SHP77 (cell line): ENCODE results near the gene RALGPS1.
A peak's percentile ranks its signal among the peaks of the same experiment; 100 is the strongest.

Source experiments
- DNase-seq, 2 experiments: peaks; one replicate each; lab custom pipeline; 2025; lab: John Stamatoyannopoulos, UW

Gene RALGPS1

DNA sequence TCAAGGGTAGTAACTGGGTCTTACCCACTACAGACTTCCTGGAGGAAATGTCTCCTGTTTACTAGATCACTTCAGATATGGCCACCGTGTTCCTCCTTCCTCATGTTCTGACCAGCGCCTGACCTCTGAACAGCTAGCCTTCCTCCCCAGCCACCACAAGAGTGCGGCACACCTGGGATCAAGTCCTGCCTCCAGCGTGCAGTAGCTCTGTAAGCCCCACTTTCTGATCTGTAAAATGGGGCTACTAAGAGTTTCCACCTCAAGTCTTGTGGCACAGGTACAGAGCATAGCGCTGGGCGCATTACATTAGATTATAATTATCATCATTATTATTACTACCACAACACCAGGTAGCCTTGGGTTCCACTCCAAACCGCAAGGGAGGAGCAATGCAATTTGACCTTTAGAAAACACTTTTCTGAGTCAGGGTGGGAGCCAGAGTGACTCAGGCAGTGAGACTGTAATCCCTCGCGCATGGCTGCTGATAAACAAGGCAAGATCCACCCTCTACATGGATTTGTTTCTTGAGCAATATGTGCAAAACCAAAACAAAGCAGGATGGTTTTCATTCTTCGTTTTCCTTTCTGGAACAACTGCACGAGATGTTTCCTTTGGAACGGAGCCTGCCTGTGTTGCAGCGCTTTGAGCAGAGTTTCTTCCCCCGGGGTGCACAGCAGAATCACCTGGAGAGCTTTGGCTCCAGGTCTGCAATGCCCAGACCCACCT is 272.8 kb downstream of the RALGPS1 start:
- no peak for DNase-seq

DNA sequence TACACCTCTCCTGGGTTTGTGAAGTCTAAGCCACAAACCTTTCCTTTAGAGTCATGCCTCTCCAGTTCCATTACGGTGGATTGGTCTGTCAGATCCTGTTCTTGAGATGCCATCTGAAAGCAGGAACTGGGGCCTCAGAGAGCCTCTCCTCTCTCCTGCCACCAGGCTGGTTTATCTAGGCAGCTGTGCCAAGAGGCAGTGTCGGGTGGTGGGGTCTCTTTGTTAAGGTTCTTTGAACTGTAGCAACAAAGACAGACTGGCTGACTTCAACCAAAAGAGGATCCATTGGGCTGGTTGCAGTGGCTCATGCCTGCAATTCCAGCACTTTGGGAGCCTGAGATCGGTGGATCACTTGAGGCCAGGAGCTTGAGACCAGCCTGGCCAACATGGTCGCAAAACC is 273.8 kb downstream of the RALGPS1 start:
- no peak for DNase-seq

DNA sequence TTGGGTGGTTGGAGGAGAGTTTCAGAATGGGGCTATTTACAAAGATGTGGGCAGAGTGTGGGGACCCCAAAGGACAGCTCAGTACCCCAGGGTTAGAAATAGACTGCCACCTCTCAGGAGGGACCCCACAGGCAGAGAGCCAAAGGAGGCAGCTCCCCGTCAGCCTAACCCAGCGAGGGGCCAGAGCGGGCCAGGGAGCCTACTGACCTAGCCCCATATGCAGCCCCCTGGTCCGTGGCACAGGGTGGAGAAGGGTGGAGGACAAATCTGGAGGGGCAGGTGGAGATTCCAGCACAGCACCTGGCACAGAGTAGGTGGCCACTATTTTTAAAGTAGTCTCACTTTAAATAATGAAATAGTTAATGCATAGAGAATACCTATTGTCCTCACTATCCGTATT is 275.0 kb downstream of the RALGPS1 start:
- DNase-seq = no peak

DNA sequence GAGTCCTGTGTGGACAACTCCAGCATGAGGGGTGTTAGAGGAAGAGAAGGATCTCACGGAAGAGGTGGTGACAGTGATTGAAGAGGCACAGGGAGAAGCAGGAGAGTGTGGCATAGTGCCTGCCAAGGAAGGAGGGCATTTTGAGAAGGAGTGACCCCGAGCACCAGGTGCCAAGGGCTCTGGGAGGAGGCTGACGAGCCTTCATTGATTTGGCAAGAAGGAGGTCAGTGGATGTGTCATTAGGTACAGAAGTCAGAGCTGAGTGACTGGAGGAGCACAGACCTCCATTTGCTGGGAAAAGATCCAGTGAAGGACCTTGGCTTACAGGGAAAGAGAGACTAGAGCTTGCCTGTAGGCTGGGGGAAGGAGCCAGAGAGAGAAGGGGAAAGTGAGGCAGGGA is 278.2 kb downstream of the RALGPS1 start:
- no peak for DNase-seq

DNA sequence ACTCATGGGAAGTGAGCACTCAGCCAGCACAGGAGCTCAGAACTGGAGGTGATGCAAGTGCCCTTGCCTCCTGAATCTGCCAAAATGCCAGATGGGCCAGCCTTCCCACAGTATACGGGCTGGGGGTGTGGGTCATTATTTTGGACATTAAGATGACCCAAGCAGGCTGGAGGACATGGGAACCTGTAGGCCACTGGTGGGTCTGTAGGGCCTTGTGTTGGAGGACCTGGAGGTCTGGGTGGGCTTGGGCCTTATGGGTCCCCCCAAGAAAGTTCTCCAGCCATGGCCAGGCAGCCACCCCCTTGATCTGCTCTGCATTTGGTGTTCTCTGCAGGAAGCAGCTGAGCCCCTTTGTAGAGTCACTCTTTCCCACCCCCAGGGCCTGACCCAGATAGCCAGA is 278.9 kb downstream of the RALGPS1 start:
- no peak for DNase-seq

DNA sequence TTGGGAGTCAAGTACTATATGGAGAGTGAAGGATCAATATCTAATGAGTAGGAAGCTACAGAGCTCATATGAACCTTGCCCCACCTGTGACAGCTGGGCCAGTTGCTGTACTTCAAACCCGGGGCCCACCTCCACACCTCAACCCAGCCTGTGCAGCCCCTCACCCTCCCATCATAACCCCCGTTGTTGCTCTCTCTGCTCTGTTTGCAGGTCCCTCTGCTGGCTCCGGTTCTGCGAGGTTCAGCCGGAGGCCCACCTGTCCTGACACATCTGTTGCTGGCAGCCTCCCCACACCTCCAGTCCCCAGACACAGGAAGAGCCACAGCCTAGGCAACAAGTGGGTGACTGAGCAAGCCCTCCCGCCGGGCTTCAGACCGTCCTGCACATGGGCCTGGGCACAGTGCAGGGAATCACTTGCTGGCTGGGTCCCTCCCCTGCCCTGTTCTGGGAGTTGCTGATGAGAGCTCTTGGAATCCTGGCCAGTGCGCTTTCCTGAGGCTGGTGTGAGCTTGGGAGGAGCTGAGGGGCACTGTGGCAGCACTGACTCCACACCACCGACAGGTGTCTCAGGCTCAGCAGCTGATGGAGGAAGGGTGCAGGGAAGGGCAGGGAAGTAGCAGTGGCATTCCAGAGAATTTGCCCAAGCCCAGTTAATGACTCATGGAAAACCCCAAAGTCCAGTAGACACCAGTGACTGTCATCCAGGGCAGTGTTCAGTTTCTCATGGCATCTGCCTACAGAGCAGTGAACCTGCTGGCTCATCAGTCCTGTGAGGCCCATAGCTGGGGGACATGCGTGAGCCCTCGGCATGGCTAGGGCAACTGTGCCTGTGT is 280.5 kb downstream of the RALGPS1 start:
- DNase-seq = no peak

DNA sequence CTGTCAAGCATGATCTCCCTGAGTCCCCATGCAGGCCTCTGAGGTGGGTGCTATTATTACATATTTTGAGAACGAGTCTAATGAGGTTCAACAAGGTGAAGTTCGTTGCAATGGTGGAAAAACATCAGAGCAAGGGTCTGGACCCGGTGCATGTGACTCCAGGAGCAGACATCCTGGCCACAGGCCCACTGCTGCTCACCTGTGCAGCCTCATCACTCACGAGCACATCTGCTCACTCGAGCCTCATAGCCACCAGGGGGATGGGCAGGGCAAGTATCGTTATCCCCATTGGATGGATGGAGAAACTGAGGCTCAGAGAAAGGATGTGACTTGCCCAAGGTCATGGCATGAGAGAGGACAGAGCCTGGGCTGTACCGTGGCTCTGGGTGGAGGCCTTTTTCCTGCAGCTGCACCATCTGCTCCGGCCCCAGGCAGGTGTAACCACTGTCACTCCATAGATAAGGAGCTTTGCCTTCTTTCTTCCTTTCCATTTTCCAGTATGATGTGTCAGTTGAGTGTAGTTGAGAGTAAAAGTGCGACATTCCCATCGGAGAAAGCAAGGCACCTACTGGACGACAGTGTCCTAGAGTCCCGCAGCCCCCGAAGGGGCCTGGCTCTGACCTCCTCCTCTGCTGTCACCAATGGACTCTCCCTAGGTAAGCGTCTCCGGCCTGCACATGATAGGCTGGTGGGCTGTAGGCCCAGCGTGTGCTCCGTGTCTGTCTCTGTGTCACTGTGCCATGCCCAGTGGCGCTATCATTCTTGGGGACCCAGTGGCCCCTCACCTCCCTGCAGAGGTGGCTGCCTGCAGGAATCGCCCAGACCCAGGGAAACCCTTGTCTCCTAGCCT is 281.6 kb downstream of the RALGPS1 start:
- no peak for DNase-seq

DNA sequence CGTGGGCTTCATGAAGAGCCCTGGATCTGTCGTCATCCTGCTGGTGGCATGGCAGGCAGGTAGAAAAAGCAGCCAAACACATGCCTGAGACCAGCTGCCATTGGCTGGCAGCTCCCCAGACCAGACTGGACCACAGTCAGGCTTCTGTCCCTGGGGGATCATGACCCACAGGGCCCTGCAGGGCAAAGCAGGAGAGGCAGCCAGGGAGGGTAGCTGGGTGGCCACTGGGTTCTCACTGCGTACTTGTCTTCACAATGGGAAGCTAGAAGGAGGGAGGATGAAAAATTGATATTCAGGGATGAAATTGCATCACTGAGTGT is 282.2 kb downstream of the RALGPS1 start:
- no peak for DNase-seq

DNA sequence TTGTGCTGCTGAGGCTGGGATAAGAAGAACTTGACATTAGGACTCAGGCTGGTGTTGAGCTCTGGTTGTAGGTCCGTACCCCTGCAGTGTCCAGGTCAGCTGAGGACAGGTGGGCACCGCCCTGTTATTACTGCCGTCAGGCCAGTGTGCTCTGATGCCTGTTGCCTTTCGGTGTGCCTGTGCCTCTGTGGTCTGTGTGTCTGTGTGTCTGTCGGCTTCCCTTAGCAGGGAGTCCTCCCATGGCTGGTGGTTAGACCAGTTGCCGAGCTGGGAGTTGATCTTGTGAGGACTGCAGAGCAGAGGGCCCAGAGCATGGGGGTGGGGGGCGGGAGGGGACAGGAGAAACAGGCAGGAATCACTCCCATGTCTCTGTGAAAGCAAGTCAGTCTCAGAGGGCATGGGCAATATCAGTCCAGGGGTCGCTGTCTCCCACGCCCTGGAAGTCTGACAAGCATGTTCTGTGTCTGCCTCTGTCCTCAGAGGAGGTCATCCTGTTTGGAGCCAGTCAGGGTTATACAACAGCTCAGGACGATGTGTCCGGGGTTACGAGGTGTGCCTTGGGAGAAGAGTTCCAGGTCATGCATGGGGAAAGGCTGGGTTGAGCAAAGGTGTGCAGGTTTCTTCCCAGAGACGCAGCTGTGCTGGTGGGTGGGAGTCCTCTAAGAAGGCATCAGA is 282.7 kb downstream of the RALGPS1 start:
- DNase-seq = no peak

DNA sequence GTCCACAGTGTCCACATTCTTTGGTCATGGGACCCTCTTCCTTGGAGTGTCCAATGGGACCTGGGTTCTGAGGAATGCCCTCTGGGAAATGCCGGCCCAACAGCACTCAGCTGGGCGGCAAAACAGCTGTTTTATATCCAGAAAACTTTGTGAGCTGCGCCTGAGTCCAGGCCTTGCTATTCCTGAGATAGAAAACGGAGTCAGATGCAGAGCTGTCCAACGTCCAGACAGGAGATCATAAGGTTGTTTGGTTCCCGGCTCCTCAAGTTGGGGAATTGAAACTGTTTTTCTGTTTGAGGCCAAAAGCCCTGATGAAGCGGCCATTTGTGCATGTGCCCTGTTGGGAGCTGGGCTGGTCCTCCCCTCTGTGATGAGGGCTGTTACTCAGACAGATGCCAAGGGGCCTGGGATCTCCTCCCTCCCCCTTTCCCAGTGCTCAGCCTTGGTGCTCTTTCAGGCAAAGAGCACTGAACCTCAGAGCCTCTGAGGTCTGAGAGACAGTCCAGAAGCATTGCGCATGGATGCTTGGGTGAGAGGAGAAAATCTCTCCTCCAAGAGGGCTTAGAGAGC is 283.4 kb downstream of the RALGPS1 start:
- no peak for DNase-seq

DNA sequence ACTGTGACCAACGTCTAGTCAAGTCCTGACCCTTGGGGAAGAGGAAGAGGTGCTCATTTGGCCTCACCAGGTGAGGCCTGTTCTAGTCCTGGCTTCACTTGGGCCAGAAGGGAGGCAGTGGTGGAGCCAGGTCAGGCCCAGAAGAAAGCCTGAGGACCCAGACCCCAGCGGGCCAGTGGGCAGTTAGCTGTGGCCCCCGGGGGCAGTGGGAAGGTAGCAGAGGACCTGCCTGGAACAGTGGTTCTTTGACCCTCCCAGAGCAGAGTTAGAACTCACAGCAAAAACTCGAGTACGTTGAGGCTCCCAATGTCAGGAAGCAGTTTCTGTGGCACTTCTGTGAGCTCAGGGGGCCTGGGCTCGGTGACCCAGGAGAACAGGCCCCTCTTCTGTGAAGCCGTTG is 284.0 kb downstream of the RALGPS1 start:
- DNase-seq = no peak

DNA sequence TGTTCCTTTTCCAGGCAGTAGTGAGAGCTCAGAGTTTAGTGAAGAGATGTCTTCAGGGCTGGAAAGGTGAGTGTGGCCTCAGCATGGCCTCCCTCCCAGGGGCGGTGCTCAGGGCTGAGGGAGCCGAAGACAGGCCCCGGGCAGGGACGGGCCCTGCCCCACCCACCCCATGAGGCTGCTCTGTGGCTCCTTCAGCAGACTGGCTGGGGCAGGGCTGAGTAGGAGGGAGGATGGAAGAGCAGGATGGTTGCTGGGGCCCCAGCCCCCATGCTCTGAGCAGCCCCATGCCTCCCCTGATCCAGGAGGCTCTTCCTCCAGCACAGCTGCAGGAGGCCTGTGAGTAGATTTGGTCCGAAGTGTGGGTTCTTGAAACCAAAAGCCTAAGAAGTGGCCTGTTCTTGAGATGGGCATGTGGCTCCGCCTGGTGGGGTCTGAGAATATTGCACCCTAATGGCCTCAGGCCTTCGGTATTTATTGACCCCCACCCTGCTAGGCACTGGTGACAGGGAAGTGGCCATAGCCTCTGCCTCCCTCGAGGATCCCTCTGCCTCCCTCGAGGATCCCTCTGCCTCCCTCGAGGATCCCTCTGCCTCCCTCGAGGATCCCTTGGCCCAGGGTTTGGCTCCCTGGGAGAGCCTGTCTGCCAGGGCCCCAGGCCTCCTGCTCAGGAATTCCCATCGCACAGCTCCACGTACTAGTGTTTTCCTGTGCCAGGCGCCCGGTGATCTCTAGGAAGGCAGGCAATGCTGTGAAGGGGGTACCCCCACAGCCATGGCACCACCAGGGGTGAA is 284.6 kb downstream of the RALGPS1 start:
- peak; percentile 42 to 55 for DNase-seq

DNA sequence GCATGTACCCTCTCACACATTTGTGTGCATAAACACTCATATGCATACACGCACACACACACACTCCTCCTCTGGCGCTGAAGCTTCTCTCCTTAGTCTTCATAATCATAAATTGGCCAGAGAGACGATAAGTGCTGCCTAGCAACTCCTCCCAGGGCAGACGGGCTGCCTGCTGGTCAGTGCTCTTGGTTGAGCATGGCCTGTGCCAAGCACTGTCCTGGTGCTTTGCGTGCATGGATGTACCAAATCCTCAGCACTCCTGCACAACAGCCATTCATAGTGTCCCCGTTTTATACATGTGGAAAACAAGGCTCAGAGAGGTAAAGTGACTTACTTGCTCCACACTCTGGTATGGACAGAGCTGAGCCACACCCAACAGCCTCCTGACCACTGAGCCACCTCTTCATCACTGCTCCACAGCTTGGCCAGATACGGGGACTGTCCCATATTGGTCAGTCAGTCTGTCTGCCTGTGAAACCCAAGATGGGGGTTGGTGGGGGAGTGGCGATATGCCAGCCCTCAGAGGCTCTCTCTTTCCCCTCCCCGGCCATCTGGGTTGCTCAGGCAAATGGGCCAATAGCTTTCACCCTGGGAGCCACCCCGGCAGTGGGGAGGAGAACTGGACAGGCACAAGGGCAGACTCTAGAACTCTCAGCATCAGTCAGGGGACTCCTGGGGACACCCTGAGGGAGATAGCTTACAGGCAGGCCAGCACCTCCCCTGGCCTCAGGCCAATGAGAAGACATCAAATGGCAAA is 285.7 kb downstream of the RALGPS1 start:
- no peak for DNase-seq

DNA sequence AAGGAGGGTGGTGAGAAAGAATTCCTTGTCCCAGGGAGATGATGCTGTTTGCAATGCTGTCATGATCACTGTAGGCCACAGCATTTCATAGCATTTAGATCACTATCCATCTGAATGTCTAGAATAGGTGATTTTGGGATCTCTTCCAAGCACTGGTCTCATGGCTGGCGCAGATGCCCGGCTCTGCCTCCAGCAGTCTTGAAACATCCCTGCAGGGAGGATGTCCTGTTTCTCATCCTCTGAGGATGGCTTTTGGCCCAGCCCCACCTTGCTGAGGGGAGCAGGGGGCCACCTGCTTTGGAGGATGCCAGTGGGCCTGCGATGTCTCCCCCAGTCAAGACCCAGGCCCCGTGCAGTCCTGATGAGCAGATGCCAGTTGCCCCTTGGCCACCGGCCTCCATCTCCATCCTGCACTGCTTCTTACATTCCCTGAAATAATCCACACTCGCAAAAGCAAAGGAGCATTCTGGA is 286.5 kb downstream of the RALGPS1 start:
- no peak for DNase-seq

DNA sequence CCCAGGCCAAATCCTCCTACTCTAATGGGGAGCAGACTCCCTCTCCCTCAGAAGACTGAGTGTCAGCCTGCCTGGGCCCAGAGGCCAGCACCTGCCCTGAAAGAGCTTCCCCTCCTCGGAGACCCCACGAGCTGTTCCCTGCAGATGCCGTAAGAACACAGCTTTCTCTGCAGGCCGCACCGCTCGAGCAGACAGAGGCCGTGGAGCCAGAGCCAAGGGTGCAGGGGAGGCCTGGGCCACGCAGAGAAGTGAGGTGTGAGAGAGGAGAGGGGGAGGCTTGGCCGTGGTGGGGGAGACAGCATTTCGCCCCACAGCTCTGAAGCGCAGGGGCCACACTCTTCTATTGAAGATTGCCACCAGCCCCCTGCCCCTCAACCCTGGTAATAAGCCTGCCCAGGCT is 287.1 kb downstream of the RALGPS1 start:
- no peak for DNase-seq

DNA sequence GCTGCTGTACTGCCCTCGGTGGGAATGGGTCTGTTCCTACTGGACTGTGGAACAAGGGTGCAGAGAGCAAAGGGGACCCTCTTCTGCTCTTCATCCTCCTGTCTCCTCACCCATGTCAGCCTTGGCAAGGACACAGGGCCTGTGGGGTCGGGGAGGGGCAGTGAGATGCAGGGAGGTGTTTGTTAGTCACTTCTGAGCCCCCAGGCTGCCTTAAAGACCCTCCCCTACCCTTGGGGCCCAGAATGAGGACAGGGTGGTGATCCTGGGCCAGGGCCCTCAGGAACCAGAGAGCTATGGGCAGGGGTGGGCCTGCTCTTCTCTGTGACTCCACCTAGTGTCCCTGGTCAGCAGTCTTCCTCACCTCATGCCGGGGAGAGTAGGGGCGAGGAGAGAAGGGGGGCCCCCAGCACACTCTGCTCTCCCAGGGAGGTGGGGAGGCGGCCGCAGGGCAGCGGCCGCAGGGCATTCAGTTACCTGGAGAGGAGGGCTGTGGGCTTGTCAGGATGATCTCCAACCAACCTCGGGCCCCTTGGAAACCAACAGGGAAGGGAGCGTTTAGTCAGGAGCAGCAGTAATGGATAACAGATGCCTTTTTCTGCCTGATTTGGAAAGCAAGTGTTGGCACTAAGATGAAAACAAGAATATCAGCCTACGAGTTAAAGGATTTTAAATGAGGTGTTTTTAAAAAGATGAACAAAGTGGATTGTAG is 288.0 kb downstream of the RALGPS1 start:
- DNase-seq = no peak

DNA sequence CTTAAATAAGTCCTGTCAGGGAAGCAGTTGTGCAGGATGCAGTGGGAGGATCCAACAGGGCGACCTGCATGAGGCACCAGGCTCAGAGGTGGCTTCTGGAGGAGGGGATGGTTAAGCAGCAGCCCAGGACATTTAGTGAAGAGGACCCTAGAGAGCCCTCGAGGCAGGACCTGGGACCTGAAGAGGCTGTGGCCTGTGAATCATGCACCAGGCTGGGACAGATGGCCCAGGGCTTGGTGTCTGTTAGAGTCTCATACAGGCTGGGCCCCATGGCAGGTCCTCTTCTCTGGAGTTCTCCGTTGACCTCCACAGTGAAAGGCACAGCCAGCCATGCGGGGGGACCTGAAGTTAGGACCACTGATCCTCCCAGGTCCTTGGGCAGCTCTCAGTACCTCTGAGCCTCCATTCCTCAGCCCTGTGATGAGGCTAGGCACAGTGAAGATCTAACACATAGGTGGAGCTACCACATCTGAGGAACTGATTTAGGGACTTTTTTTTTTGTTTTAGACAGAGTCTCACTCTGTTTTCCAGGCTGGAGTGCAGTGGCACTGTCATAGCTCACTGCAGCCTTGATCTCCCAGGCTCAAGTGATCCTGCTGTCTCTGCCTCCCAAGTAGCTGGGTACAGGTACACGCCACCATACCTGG is 289.2 kb downstream of the RALGPS1 start:
- no peak for DNase-seq

DNA sequence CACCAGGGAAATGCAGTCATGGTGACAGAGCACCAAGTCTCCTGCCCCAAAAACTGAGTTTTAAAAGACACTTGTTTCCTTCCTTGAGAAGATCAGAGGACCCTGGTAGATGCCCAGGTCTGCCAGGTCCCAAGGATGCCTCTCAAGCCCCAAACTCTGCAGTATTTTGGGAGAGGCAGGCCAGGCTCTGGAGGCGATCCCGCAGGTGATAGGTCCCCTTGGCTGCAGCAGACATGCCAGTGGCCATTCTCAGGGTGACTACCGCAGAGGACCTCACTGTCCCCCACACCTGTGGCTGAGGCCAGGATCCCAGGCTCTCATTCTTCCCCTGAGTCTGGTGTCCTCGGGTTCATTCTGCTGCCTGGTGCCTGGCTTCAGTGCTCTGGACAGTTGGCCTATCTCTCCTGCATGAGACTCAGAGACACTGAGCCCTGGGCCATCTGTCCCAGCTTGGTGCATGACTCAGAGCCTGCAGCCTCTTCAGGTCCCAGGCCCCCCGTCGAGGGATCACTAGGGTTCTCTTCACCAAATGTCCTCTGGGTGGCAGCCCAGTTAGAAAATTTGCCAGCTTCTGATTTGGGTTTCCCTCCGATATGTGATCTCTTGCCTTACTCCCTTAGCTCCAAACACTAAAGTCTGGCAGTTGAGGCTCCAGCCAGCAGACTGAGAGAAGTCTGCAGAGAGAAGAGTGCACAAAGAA is 290.3 kb downstream of the RALGPS1 start:
- DNase-seq = peak; percentile 9 to 39
